HG03095 (cell line): Measurements from ENCODE around the gene CABP5.

Experiments used
- ATAC-seq: cut with Tn5 transposase; IDR thresholded peaks from one replicate; pipeline ENCODE4 v1.9.1; 2021; ENCODE audit warnings: moderate library complexity; ENCODE audit not compliant: unreplicated experiment

Gene CABP5

GRCh38 chr19:48033604-48034003, 10.3 kb downstream of the CABP5 start:
- ATAC-seq = no peak

- no peak for ATAC-seq
Observed at GRCh38 chr19:48030073-48030472, 13.8 kb downstream of the CABP5 start.

- no peak for ATAC-seq
Observed at GRCh38 chr19:48029431-48029830, 14.4 kb downstream of the CABP5 start.

GRCh38 chr19:48025480-48025879, 18.4 kb downstream of the CABP5 start:
- no peak for ATAC-seq

GRCh38 chr19:48023518-48023917, 20.4 kb downstream of the CABP5 start:
- ATAC-seq = no peak

- ATAC-seq = no peak
Observed at GRCh38 chr19:48023011-48023410, 20.9 kb downstream of the CABP5 start.

- no peak for ATAC-seq
Observed at GRCh38 chr19:48020686-48021085, 23.2 kb downstream of the CABP5 start.

- no peak for ATAC-seq
Observed at GRCh38 chr19:48010932-48011758, 32.7 kb downstream of the CABP5 start.

- ATAC-seq = no peak
Observed at GRCh38 chr19:48006762-48007161, 37.1 kb downstream of the CABP5 start.

- no peak for ATAC-seq
Observed at GRCh38 chr19:48004236-48004635, 39.6 kb downstream of the CABP5 start.

- no peak for ATAC-seq
Observed at GRCh38 chr19:48000846-48001245, 43.0 kb downstream of the CABP5 start.

GRCh38 chr19:47998800-47999199, 45.1 kb downstream of the CABP5 start:
- ATAC-seq = no peak

- ATAC-seq = no peak
Observed at GRCh38 chr19:47996230-47996727, 47.6 kb downstream of the CABP5 start.

GRCh38 chr19:47994209-47994802, 49.6 kb downstream of the CABP5 start, which contains the start of gene ELSPBP1:
ELSPBP1 (plus strand) TSS chr19:47994632; CDS start chr19:48008668, 14,036 bp downstream.
- ATAC-seq = no peak

- no peak for ATAC-seq
Observed at GRCh38 chr19:47992070-47992469, 51.8 kb downstream of the CABP5 start, which contains the start of gene BSPH1. BSPH1 (minus strand) TSS chr19:47992170; CDS start chr19:47992081, 89 bp downstream.

GRCh38 chr19:47991191-47991808, 52.6 kb downstream of the CABP5 start:
- no peak for ATAC-seq
